Measurements from ENCODE around the gene AKAP11. TPM values are rescaled to one million over a fixed set of nuclear protein-coding genes. Genes with fewer than 3 reads are reported as not detected.

The AKAP11 gene
- polyA plus RNA-seq, 1 donor: 23.2 TPM

DNA sequence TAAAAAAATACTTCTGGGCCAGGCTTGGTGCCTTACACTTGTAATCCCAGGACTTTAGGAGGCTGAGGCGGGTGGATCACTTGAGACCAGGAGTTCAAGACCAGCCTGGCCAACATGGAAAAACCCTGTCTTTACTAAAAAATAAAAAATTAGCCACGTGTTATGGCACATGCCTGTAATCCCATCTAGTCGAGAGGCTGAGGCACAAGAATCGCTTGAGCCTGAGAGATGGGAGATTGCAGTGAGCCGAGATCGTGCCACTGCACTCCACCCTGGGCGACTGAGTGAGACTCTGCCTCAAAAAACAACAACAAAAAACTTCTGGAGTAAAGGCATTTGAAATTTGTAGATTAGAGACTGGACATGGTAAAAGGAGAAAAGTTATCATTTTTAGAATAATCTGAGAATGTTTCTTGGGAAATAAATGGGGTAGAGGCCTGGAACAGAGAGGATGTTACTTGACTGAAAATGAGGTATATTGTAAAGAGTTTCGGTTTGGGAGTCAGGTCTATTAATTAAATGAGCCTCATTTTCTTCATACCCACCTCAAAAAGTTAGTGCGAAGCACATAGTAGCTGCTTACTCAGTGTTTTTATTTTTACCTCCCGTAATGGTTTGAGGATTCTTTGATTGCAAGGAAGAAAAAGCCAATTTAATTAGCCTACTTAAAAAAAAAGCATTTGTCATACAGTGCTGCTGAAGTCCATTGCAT is 2.6 kb downstream of the AKAP11 start:
- no peak for DNase-seq (ENCODE audit: low read depth)

DNA sequence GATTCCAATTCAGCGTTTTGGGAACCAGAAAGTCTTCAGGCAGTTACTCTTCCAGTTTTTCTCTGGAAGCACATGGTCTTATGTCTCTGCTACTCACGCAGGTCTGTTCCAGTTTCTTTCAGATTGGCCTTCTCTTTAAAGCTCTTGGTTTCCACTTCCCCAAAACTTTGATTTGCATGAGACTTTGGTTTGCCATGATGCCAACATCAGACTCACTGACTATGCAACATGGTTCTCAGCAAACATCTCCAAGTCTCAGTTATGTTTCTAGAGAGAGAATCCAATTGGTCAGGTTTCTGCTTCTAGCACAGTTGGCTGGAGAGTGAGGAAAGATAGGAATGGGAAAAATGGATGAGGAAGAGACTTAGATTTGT is 3.1 kb downstream of the AKAP11 start:
- no peak for DNase-seq (ENCODE audit: low read depth)

DNA sequence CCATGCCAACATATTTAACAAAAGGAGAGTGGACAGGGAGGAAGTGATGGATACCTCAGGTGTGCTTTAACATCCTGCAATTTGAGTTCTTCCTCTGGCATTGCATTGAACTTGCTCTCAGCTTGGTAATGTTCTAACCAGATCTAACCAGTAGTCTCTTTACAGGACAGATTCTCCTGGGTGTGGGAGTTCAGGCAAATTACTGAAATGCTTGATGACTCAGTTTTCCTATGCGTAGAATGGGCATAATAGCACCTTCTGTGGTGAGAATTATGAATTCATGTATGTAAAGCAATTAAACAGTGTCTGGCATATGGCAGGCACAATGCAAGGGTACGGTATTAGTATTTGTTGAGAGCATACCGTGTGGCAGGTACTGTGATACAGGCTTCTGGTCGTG is 3.6 kb downstream of the AKAP11 start:
- DNase-seq (ENCODE audit: low read depth): no peak

DNA sequence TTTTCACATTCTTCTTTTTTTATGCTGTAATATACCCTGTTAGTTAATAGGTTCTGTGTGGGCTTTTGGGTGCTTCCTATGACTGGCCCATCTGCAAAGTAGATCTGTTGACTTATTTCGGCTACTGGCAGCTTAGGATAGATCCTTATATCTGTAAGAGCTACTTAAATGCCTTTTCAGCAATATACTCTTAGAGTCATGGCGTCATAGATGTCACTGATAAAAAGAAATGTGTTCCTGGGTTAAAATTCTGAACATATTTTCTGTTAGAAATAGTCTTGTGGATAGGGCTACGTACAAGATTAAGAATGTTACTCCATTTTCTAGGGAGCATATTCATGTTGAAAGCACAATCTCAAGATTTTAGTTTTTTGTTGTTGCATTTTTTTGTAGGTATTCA is 4.7 kb downstream of the AKAP11 start:
- no peak for DNase-seq (ENCODE audit: low read depth)

DNA sequence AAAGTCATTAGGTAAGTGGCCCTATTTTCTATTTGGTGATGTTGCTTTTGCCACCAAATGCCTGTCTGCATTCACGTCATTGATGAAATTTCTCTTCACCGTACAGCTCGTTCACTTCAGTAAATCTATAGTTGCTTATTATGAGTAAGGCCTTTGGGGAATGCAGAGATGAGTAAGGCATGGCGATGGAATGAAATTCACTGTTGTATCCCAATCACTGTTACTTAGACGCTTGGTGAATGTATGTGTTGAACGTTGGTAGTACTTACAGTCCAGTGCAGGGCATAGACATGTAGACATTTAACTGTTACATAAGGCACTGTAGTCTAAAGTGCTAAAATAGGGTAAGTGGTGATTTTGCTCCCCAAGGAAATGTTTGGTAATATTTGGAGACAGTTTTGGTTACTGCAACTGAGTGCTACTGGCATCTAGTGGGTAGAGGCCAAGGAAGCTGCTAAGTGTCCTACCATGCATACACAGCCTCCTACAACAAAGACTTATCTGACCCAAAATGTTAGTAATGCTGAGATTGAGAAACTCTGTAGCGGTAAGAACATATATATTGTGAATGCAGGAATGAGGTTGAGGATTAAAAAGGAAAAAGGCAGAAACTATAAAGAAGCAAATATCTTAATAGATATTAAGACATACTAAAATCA is 5.8 kb downstream of the AKAP11 start:
- no peak for DNase-seq (ENCODE audit: low read depth)

DNA sequence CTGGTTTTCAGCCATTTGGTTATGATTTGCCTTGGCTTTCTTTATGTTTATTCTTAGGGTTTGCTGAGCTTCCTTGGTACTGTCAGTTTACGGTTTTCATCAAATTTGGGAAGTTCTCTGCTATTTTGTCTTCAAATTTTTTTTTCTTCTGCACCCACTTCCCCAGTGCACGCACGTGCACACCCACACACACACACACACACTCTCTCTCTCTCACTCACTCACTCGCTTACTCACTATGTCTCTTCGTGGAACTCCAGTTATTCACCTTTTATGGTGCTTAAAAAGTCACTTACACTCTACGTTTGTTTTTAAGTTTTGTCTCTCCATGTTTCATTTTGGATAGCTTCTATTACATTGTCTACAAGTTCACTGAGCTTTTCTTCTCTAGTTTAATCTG is 7.1 kb downstream of the AKAP11 start:
- DNase-seq (ENCODE audit: low read depth): no peak

DNA sequence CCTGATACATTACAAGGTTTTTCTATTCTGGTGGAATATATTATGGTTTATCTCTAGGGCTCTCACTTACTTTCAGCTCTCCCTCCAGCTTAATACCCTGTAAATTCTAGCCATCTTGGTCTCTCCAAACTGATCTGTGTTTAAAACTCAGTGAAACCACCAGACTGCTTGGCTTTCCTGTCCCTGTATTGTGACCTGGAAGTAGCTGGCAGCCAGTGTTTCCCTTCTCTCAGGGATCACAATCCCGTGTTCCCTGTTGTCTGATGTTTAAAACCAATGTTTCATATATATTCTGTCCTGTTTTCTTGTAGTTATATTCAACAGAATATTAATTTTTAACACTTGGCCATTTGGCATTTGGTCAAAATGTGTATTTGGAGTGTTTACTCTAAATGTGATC is 8.0 kb downstream of the AKAP11 start:
- no peak for DNase-seq (ENCODE audit: low read depth)

DNA sequence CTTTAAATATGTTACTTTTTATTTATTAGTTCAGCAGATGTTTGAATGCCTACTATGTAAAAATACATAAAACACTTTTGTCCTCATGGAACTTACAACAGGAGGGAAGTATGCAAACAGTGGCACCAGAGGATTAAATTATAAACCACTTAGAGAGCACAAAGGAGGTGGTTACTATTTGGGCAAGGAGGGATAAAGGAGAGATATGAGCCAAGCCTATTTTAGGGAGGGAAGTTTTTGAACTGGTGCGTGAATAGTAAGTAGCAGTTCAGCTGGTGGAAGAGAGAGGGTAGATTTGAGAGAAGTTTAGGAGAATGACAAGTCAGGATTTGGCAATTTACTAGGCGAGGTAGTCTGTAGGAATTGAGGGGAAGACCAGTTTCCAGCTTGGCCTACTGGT is 8.6 kb downstream of the AKAP11 start:
- DNase-seq (ENCODE audit: low read depth): no peak

DNA sequence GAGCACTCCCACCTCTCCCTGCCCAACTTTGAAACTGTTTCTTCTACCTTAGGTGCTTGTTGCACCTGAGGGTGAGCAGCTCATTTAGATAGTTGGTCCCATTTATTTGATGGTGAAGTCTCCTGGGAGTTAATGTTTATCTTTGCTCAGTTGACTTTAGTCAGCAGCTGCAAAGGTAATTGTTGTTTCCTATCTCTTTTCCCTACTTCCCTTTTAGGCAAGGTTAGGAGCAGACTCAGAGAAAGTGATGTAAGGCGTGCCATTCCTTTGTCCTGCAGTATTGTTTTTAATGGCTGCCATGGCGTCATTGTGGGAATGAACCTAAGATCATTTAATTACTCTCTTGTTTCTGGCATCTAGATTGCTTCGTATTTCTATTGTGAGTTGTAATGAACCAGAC is 11.6 kb downstream of the AKAP11 start:
- DNase-seq (ENCODE audit: low read depth): no peak

DNA sequence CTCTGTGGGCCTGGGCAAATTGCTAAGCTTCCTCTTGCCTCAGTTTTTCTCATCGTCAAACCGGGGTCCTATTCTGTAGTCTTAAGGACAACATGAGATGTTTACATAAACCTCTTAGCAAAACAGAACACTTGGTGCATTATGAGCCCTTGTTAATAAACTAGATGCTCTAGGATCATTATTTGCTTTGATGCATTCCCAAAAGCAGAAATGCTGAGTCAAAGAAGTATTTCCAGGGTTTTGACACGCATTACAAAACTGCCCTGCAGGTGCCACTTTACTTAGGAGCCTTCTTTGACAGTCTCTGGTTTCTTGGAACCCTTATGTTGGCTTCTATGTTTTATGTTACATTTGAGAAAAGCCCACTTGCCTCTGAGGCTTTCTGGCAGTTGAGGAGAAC is 12.1 kb downstream of the AKAP11 start:
- no peak for DNase-seq (ENCODE audit: low read depth)

DNA sequence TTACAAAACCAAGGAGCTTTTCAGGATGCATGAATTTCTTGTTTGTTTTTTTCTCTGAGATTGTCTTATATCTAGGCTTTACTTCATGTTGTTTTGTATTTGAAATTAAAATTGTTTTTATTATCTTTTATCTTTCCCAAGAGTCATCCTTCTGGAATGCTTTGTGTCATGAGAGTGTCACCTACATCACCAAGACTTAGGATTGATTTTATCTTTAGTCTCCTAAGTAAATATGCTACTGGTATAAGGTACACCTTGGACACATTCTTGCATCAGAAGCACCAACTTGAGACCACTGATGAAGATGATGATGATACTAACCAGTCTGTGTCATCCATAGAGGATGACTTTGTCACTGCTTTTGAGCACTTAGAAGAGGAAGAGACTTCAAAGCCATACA is 26.4 kb downstream of the AKAP11 start:
- DNase-seq (ENCODE audit: low read depth): no peak

DNA sequence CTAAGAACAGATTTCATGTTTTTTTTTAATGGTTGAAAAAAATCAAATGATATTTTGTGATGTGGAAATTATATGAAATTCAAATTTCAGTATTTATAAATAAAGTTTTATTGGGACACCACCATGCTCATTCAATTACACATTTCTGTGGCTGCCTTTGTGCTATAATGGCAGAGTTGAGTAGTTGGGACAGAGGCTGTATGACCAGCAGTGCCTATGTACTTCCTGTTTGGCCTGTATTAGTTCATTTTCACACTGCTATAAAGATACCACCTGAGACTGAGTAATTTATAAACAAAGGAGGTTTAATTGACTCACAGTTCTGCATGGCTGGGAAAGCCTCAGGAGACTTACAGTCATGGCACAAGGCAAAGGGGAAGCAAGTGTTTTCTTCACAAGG is 33.6 kb downstream of the AKAP11 start:
- no peak for DNase-seq (ENCODE audit: low read depth)

DNA sequence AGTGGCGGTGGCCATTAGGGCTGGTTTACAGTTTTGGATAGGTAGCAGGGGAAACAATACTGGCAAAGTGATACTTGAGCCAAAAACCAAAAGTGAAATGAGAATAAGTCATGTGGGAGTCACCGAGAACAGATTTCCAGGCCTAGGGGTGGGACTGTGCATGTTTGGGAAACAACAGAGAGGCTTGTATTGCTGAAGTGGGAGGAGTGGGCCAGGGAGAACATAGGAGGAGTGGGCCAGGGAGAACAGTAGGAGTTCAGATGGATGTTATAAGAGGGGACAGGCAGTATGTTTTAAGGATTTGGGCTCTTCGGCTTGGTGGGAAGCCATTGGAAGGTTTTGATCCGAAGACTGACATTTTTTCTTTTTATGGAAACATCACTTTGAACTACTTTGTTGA is 35.5 kb downstream of the AKAP11 start:
- DNase-seq (ENCODE audit: low read depth): no peak

DNA sequence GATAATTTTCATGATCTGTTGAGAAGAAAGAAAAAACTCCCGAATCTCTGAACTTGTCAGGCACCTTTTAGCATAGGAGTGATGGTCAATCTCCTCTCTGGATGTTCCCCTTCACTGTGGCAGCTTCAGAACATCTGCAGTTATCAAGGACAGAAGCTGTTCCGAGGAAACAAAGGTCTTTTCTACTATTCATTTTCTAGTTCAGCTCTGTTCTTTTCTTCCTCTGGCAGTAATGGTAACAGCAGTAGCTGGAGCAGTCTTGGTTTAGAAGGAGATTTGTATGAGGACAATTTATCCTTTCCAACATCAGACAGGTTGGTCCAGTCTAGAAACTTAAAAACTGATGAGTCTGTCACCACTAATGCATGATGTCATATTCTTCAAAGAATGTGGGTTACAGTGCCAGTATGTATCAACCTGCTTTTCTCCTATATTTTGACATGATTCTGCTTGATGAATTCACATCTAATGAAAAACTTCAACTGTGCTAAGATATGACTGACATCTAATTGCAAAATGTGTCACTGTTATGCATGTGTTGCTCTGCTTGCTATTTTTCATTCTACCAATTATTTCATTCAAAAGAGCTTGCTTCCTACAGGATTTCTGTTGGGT is 41.0 kb downstream of the AKAP11 start:
- DNase-seq (ENCODE audit: low read depth): no peak

DNA sequence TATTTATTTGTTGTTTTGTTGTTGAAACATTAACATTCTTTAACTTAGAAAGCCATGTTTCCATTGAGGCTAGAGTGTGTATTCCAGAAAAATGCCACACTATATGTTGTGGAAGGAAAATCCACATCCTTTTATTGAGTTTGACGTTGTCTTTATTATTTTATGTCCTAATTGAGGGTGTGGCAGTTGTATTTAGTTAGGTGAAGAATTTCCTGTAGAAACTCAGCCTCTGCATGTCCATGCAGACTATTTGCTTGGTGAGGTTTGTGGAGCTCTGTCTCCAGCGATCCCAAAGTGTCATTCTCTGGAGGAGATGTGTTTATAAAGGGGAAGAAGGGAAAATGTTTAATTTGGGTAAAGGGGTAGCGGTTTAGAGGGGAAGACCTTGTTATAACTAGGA is 46.6 kb downstream of the AKAP11 start:
- DNase-seq (ENCODE audit: low read depth): no peak

DNA sequence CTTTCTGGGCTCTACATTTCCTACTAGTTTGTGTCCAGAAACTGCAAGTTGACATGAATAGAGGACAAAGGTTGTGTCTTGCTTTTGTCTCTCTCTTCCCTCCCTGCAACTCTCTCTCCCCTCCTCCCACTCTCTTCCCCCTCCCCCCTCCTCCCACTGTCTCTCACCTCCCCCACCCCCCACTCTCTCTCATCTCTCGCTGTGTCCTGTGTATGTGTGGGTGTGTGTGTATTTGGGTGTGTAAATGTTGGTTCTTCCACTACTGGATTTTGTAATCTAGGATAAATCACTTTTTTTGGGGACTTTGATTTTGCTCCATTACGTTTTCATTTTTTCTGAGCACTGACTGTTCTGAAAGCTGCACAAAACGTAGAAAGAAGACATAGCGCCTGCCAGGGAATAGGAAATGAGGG is 48.4 kb downstream of the AKAP11 start:
- no peak for DNase-seq (ENCODE audit: low read depth)

DNA sequence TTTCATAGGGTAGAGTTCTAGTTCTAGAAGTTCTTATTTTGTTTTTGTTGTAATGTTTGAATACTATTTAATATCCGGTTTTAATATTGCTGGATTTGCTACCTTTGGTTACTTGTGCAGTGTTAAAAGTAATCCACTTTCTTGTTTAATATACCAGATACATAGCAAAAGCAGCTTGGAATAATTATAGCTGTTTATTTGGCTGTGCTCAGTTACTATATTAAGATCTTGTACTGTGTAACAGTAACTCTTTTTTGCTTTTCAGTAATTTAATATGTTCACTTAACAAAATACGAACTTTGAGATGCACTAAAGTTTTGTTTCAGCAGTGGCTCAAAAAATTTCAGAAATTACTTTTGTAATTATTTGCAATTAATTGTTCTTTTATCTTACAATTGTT is 50.9 kb downstream of the AKAP11 start:
- no peak for DNase-seq (ENCODE audit: low read depth)

DNA sequence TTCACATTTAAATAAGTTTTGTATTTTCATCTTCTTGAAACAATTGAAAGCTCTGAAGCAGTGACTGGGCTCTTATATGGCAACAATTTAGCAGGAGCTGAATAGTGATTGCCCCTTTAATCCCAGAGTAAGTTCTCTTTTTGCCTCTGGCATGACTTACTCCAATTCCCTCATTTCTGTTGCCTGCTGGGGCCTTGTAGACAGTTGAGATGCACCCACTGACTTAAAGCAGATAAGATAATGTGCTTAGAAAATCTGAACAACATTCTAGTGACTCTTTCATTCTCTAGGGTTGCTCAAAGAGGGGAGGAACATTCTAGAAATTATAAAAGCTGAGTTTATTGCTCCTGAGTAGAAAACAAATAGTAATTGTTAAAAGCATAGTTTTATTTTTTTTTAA is 52.8 kb downstream of the AKAP11 start:
- DNase-seq (ENCODE audit: low read depth): no peak

DNA sequence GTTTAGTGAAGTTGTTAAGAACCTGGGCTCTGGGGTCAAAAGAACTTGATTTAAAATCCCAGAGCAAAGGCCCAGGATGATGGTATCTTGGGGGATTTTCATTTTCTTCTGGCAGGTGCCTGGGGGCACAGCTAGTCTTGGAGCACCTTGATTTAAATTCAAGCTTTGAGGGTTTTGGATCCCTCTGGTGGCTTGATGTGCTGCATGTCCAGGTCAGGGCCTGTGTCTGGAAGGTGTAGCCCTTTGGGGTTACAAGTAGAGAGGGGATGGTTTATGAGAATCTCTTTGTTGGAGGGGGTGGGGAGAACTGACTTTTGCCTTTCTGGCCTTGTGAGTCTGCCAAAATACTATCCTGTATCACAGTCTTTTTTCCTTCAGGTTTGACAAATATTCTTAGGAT is 55.8 kb downstream of the AKAP11 start:
- DNase-seq (ENCODE audit: low read depth): no peak

DNA sequence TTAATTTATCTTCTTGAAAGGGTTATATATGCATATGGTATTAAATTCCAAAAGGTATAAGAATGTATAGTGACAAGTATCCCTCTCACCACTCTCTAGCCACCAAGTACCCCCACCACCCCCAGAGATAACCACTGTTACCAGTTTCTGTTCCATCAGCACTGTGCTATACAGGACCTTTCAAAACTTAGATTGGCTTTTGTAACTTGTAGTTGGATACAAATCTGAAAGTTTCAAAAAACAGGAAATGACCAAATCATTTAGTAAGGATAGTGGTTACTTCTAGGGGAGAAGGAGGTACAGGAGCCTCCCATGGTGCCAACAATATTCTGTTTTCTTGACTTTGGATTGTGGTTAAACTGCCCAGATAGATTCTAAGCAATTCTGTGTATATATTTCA is 56.7 kb downstream of the AKAP11 start:
- no peak for DNase-seq (ENCODE audit: low read depth)

DNA sequence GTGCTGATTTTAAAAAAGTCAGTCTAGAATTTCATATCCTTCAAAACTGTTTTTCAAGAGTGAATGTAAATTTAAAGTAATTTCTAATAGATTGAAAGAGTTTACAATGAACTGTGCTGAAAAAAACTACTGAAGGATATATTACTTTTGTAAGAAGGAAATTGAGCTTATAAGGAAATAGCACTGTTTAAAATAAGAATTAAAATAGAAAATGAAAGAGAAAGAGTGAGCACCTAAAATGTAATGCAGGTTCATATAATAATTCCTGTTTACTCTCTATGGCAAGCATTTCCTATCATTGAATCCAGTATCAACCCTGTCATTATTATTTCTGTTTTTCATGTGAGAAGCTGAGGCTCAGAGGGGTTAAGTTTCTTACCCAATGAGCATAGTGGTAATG is 57.3 kb downstream of the AKAP11 start:
- no peak for DNase-seq (ENCODE audit: low read depth)

DNA sequence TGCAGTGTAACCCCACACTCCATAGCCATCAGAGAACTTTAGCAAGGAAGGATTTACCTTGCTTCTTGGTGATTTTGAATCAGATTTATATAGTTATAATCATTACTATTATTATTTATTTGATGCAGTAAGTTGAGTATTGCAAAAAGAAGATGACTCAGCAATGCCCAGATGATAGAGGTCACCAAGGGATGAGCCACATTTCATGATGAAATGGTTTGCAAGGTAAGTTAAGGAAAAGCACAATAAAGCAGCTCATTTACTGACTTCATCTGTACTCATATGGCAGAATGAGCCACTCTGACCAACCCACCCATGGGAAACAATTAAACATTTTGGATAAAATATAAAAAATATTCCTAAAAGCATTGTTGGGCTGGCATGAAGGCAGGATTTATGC is 59.1 kb downstream of the AKAP11 start:
- no peak for DNase-seq (ENCODE audit: low read depth)

DNA sequence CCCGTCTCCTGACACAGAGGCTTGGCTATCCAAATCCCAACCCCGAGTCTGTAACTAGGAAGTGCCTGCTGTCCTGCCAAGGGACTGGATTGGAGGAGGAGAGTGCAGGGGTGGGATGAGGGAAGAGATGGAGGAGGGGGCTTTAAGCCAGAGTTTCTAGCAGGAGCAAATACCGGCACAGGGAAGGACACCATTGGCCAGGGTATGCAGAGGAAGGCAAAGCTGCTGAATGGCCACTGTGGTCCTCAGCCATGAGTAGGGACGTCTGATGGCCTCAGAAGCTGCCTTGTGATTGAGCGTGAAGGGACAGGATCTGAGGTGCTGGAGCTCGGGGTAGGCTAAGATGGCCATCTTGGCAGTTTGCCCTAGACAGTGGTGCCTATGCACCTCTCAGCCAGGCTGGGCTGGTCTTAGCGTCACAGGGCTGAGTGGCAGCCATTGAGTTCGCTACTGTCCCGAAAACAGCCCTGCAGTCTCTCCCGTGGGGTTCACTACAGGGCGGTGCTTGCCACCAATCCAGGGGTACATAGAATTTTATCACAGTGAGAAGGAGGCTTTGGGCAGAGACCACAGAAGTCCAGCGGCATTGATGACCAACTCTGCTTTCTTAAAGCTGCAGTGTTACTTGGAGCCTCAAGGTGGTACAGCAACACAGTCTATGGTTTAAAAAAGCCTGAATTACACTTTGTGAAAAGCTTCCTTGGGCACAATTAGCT is 61.8 kb downstream of the AKAP11 start:
- no peak for DNase-seq (ENCODE audit: low read depth)

Measured in forelimb muscle (tissue), 1 donor.